ENCODE data around the gene PYURF. TPM values are rescaled to one million over a fixed set of nuclear protein-coding genes. Genes with fewer than 3 reads are reported as not detected.
A peak's percentile ranks its signal among the peaks of the same experiment; 100 is the strongest.

Gene PYURF, protein sequence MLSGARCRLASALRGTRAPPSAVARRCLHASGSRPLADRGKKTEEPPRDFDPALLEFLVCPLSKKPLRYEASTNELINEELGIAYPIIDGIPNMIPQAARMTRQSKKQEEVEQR
- 85.2 and 91.3 TPM in 2 replicates for total RNA-seq (2014; rRNA removed; shearing (Covaris generic))

DNA sequence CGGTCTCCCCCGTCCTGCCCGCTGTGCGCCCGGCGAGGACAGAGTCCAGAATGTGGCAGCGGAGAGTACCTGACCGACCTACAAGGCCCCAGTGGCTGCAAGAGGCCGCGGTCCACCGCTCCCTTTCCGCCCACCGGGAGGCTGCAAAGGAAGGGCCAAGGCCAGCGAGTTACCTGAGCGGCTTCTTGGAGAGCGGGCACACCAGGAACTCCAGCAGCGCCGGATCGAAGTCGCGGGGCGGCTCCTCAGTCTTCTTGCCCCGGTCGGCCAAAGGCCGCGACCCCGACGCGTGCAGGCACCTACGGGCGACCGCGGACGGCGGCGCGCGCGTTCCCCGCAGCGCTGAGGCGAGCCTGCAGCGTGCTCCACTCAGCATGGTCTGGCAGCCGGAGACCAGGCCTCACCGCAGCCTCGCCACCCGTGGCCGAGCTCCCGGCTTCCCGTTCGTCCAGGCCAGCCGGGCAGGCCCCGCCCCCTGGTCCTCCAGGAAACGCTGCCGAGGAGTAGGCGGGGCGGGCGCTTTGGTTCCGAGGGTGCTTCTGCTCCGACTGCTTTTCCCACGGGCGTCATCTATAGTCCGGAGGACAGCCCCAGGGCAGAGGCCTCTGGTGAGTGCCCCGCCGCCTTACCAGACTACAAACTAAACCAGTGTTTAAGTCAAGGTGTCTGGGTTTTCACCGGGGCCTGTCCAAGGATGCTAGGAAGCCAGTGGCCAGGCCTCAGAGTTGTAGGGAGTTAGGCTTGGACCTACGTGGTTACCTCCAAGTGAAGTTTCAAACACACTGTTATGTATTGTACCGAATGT is at the start of gene PYURF:
TSS of gene PYURF (minus strand) at position 452 of the 805 bp plus-strand sequence. CDS start at position 376, 76 bp downstream.
- peak; percentile 91 for DNase-seq (ENCODE audit: low read depth)

GRCh38 chr4:88570001-88570400 is 46.4 kb upstream of the PYURF start:
- DNase-seq (ENCODE audit: low read depth), result no peak

DNA sequence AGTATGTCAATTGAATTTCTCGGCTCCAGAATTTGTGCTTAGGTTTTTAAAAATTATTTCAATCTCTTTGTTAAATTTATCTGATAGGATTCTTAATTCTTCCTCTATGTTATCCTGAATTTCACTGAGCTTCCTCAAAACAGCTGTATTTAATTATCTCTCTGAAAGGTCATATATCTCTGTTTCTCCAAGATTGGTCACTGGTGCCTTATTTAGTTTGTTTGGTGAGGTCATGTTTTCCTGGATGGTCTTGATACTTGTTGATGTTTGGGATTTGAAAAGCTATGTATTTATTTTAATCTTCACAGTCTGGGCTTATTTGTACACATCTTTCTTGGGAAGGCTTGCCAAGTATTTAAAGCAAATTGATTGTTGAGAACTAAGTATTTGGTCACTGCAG is 44.0 kb upstream of the PYURF start:
- no peak for DNase-seq (ENCODE audit: low read depth)

- no peak for DNase-seq (ENCODE audit: low read depth)
Measured at GRCh38 chr4:88549815-88550214, 26.2 kb upstream of the PYURF start.

- DNase-seq (ENCODE audit: low read depth), result peak; percentile 55
Measured at GRCh38 chr4:88539322-88540068, 15.9 kb upstream of the PYURF start.

DNA sequence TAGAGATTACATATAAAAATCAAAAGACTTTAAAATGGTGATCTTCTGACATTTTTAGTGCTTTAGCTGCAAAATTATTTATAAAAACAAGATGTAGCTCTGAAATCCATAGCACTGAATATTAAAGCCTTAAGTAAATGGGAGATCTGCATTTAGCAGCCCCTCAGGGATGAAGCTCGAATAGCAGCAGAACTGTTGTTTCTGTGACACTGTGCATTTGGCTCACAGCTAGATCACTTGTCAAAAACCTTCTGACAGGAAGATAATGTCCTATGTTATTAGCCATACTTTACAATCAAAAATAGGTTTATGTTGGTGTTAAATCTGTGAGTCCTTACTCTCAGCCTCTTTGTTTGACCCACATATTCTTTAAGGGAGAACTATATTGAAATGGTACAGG is 14.1 kb upstream of the PYURF start:
- DNase-seq (ENCODE audit: low read depth), result no peak

DNA sequence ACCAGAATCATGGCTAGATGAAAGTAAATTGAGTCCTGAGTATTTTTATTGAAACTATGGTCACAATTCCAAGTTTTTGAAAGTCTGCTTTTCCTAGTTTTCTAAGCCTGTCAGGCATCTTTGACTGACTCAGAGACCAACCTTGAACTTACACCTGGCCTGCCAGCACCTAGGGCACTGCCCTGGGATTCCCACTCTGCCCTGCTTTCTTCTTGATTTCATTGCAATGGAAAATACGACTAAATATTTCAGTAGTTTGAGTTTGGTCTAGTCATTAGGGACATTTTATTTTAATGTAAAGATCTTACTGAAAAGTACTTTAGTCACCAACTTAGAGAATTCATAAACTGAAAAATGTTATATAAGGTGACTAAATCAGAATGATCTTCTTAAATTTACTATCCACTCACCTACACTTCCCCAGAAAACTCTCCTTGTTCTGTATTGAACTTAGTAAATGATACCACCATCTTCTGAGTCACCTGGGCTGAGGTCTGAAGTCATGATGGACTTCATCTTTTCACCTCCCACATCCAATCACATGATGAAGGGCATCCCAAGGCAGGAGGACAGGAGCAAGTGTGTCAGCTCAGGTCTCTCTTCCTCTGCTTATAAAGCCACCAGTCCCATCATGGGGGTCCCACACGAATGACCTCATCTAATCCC is 11.6 kb upstream of the PYURF start:
- DNase-seq (ENCODE audit: low read depth), result no peak

DNA sequence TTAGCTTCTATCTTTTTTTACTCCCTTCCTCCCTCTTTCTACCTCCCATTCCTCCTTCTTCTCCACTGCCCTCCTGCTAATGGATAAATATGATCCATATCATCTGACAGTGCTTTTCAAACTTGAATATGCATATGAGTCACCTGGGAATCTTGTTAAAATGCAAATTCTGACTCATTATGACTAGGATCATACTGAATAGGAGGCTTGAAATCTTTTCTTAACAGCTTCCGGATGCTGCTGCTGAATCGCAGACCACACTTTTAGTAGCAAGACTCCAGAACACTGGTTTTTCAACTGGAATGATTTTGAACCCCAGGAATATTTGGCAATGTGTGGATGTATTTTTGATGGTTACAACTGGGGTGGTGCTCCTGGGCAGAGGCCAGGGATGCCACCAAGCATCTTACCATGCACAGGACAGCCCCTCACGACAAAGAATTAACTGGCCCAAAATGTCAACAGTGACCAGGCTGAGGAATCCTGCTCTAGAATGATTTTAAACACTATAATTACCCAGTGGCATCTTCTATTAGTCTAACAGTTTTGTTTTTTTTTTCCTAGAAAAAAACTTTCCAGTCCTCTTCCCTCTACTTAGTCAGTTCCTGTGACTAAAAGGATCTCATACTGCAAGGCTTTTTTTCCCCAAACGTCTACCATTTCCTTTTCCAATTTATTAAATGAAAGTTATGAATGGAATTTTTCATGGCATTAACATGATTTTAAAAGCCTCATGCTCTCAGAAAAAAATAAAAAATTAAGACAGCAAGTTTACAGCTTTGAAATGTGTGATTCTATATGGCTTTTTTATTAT is 10.6 kb upstream of the PYURF start:
- peak; percentile 77 for DNase-seq (ENCODE audit: low read depth)

DNA sequence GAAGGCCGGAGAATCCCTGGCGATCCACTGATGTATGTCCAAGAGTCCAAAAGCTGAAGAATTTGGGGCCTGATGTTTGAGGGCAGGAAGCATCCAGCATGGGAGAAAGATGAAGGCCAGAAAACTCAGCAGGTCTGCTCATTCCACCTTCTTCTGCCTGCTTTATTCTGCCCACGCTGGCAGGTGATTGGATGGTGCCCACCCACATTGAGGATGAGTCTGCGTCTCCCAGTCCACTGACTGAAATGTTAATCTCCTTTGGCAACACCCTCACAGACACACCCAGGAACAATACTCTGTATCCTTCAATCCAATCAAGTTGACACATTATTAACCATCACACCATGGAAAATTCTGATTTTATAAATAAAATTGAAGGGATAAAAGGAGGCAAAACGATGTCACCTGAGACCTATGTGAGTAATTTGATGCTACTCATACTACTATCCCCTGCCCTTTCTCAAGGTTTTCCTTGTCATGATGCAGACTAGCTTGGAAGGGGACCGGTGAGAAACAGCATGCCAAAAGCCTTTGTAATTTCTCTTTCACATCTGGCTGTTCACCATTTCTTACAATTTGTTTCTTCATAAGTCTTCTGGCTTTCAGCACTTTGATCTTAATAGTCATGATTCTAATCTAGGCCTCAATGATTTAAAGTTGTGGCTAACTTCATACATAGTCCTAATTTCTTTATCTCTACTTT is 9.7 kb upstream of the PYURF start:
- peak; percentile 19 for DNase-seq (ENCODE audit: low read depth)

DNA sequence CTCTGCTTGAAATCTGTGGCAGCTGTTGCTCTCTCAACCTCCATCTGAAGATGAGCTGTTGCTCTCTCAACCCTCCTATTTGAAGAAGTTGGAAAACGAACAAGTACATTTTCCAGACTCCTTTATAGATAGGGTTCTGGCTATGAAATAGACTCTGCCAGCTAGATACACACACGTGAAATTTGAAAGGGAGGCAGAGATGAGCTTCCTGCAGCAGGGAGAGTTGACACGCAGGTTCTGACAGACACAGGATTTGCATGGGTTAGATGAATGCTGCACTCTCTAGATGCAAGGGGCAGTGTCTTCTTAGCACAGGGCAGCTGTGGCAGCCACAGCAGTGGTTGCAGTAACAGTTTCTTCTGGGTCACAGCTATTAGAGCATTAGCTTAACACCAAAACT is 8.0 kb upstream of the PYURF start:
- no peak for DNase-seq (ENCODE audit: low read depth)

- DNase-seq (ENCODE audit: low read depth), result no peak
Measured at GRCh38 chr4:88528861-88529260, 5.3 kb upstream of the PYURF start.

DNA sequence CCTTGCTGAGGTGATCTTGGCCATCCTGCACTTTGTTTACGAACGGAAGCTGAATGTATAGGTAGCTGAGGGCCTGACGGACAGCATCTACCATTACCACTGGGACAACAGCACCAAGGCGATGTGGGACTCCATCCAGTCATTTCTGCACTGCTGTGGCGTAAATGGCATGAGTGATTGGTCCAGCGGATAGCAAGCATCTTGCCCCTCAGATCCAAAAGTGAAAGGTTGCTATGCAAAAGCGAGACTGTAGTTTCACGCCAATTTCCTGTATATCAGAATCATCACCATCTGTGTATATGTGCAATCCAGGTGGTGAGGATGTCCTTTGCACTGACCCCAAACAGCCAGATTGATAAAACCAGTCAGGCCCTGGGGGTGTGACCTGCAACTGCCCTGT is 4.2 kb upstream of the PYURF start:
- no peak for DNase-seq (ENCODE audit: low read depth)

- DNase-seq (ENCODE audit: low read depth), result peak; percentile 22
Measured at GRCh38 chr4:88526221-88526815, 2.7 kb upstream of the PYURF start.

- no peak for DNase-seq (ENCODE audit: low read depth)
Measured at GRCh38 chr4:88524171-88524570, 595 bp upstream of the PYURF start.

DNA sequence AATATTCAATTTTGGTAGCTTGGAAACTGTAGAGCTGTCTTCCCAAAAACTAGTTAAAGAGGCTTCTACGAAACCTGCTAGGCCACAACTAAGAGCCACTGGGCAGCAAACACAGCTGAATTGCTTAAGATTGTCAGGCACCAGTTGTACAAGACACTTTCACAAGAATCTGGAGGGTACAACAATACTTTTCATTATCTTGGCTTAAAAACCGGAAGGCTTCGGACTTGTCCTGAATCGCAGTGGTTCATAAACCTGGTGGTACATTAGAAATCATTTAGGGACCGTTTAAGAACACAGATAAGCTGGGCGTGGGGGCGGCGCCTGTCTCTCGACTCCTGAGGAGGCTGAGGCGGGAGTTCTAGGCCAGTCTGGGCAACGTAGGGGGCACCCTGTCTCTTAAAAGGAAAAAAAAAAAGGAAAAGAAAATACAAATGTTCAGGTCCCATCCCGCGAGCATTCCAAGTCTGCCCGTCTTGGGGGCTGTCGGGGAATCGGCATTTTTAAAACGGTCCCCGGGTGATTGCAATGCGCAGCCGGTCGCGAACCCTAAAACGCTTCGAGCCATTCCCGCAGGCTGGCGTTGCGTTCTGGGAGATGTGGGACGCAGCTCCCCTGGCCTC is 763 bp downstream of the PYURF start:
- peak; percentile 31 for DNase-seq (ENCODE audit: low read depth)

- DNase-seq (ENCODE audit: low read depth), result no peak
Measured at GRCh38 chr4:88518911-88519310, 4.7 kb downstream of the PYURF start.

GRCh38 chr4:88517825-88518224 is 5.8 kb downstream of the PYURF start:
- no peak for DNase-seq (ENCODE audit: low read depth)

- no peak for DNase-seq (ENCODE audit: low read depth)
Measured at GRCh38 chr4:88516746-88517145, 6.8 kb downstream of the PYURF start.

- no peak for DNase-seq (ENCODE audit: low read depth)
Measured at GRCh38 chr4:88514557-88515511, 8.7 kb downstream of the PYURF start.
